Measurements from ENCODE around the gene FADS2. TPM values are rescaled to one million over a fixed set of nuclear protein-coding genes. Genes with fewer than 3 reads are reported as not detected.

FADS2 gene
- total RNA-seq, 1 experiment from 2014 or later, result 423 TPM

GRCh38 chr11:61908730-61909316 is 80.7 kb downstream of the FADS2 start (continued):
- TF ChIP-seq ATF3 (CRISPR knock-in tag; conservative IDR thresholded peaks at IDR 0.05) (no peak), NR2C2 (CRISPR knock-in tag; IDR thresholded peaks at IDR 0.05) (no peak), ATF1 (CRISPR knock-in tag; IDR thresholded peaks at IDR 0.05) (no peak), CREB1 (CRISPR knock-in tag; IDR thresholded peaks at IDR 0.05) (no peak), SMAD3 (CRISPR knock-in tag; IDR thresholded peaks at IDR 0.05; ENCODE audit: borderline replicate concordance) (no peak)

- no peak for ATAC-seq
- Mint-ChIP-seq H3K27me3 (ENCODE audit: low read depth) (peaks cover 3% of the 10 kb centered on the region), H3K4me3 (no peak overlapping the region), H3K36me3 (no peaks in the 10 kb centered on the region), H3K4me1 (peaks cover 19% of the 10 kb centered on the region), H3K27ac (no peak overlapping the region), H3K9me3 (no peaks in the 10 kb centered on the region)
- no peak for DNase-seq (ENCODE audit: low spot score)
- ChIA-PET CTCF (interaction anchor here (0.6 to 6.2 kb wide), 7 partner anchors 12 to 172 kb away, joined by 3 to 99 read pairs (median 14); no protein-coding TSS in a partner anchor), POLR2A (no interaction called here)
- TF ChIP-seq GRHL2 (CRISPR knock-in tag; IDR thresholded peaks at IDR 0.05; ENCODE audit: insufficient replicate concordance, severe bottlenecking) (no peak), USF2 (CRISPR knock-in tag; IDR thresholded peaks at IDR 0.05) (no peak)
Observed at GRCh38 chr11:61910187-61911127, 82.4 kb downstream of the FADS2 start.

- TF ChIP-seq RELA (CRISPR knock-in tag; IDR thresholded peaks at IDR 0.05; ENCODE audit: borderline replicate concordance) (no peak), GABPB1 (CRISPR knock-in tag; IDR thresholded peaks at IDR 0.05) (no peak), GTF2I (CRISPR knock-in tag; conservative IDR thresholded peaks at IDR 0.05) (no peak), AR (CRISPR knock-in tag; IDR thresholded peaks at IDR 0.05) (no peak)
- no peak for DNase-seq (ENCODE audit: low spot score)
- no peak for ATAC-seq
Observed at GRCh38 chr11:61911128-61911700, 83.1 kb downstream of the FADS2 start.

GRCh38 chr11:61911701-61912529 is 83.8 kb downstream of the FADS2 start:
- H3K4me1 Mint-ChIP-seq, result peaks cover 19% of the 10 kb centered on the region
- POLR2A ChIA-PET, result no interaction called here
- no peaks in the 10 kb centered on the region for H3K36me3 Mint-ChIP-seq
- H3K9me3 Mint-ChIP-seq, result no peaks in the 10 kb centered on the region
- TF ChIP-seq ZNF317 (CRISPR knock-in tag; IDR thresholded peaks at IDR 0.05; ENCODE audit: borderline replicate concordance, low read depth) (no peak), SMAD4 (CRISPR knock-in tag; IDR thresholded peaks at IDR 0.05) (no peak), RORB (CRISPR knock-in tag; IDR thresholded peaks at IDR 0.05) (no peak)
- no peak overlapping the region for H3K4me3 Mint-ChIP-seq
- CTCF ChIA-PET, result interaction anchor here (1.7 to 6.2 kb wide), 2 partner anchors 7 to 13 kb away, joined by 6 to 99 read pairs; no protein-coding TSS in a partner anchor
- H3K27ac Mint-ChIP-seq, result no peak overlapping the region
- ATAC-seq (no peak), DNase-seq (ENCODE audit: low spot score) (no peak)
- peaks cover 17% of the 10 kb centered on the region for H3K27me3 Mint-ChIP-seq (ENCODE audit: low read depth)

More at GRCh38 chr11:61911128-61911700, 83.1 kb downstream of the FADS2 start:
- ChIA-PET CTCF (interaction anchor here (6.2 kb wide), 1 partner anchor 13 kb away, joined by 99 read pairs; no protein-coding TSS in a partner anchor), POLR2A (no interaction called here)
- Mint-ChIP-seq H3K27ac (no peak overlapping the region), H3K4me1 (peaks cover 19% of the 10 kb centered on the region), H3K4me3 (no peak overlapping the region), H3K36me3 (no peaks in the 10 kb centered on the region), H3K9me3 (no peaks in the 10 kb centered on the region), H3K27me3 (ENCODE audit: low read depth) (peaks cover 11% of the 10 kb centered on the region)

Data from WTC11 (cell line).